Breast epithelium (tissue), 4 donors: Measurements from ENCODE around the gene RASGRF2. TPM values are rescaled to one million over a fixed set of nuclear protein-coding genes. Genes with fewer than 3 reads are reported as not detected.
"Not testable (repeated sequence)": the region's sequence is repeated elsewhere in the genome, so short reads cannot be mapped to it uniquely, and the experiment has no call there.

Experiments
- DNase-seq, 2 donors: peaks; one replicate each; pipeline ENCODE4 v3.0.0-alpha.2; 2019; ENCODE audit warnings: low spot score in 2 of 2
- H3K27ac ChIP-seq, 2 donors: fragments of 200-600 bp; sonication (generic) in 1 of 2; one replicate each; pipeline ENCODE4 v1.5.1; 2016 to 2019; ENCODE audit warnings: mild to moderate bottlenecking in 1 of 2
- H3K27me3 ChIP-seq, 2 donors: fragments of 200-600 bp; sonication (generic) in 1 of 2; one replicate each; pipeline versions ENCODE4 v1.5.1 to v1.6.0; 2017 to 2019; ENCODE audit warnings: control low read depth in 1 of 2, mild to moderate bottlenecking in 1 of 2
- H3K36me3 ChIP-seq: fragments of 200-600 bp; one replicate; pipeline ENCODE4 v1.5.1; 2019
- H3K4me1 ChIP-seq, 2 donors: fragments of 200-600 bp; sonication (generic); one replicate each; pipeline ENCODE4 v1.5.1; 2016 to 2019; ENCODE audit warnings: control low read depth in 1 of 2
- H3K4me3 ChIP-seq, 3 donors: fragments of 200-600 bp; sonication (generic); 1 replicate in 2 of 3; 2 replicates in 1 of 3; pipeline ENCODE4 v1.5.1; 2016 to 2019; ENCODE audit warnings: mild to moderate bottlenecking in 3 of 3, moderate library complexity in 2 of 3
- H3K9me3 ChIP-seq, 2 donors: fragments of 200-600 bp; sonication (generic) in 1 of 2; one replicate each; pipeline ENCODE4 v1.5.1; 2016 to 2019; ENCODE audit warnings: control low read depth in 1 of 2
- CTCF ChIP-seq, 3 donors: fragments of 450-650 bp; IDR thresholded peaks; one replicate each; pipeline ENCODE4 v1.5.1; 2016 to 2017; ENCODE audit warnings: antibody characterized with exemption in 3 of 3, mild to moderate bottlenecking in 3 of 3, moderate library complexity in 3 of 3
- POLR2A ChIP-seq: fragments of 450-650 bp; IDR thresholded peaks from one replicate; pipeline ENCODE4 v1.6.1; 2016; ENCODE audit warnings: antibody characterized with exemption, mild to moderate bottlenecking, moderate library complexity
- POLR2AphosphoS5 ChIP-seq, 3 donors: sonication (generic); formaldehyde crosslinking; IDR thresholded peaks; one replicate each; pipeline ENCODE4 v1.6.1; 2017; ENCODE audit warnings: antibody characterized with exemption in 3 of 3
- intact Hi-C: fragments of 100-400 bp; cut with DNase I; formaldehyde crosslinking; loops from one replicate; pipeline ENCODE4 v1.15.1; 2023; ENCODE audit warnings: low total_unique reads
- total RNA-seq, 3 donors: library from RNA; depleted of rRNA; stranded (reverse); fragments of >200 nt; gene quantifications; one replicate each; pipeline ENCODE4 v1.1.0, GENCODE V29; 2016

RASGRF2 gene
- total RNA-seq, 3 donors from 2014 or later, result 6.1 to 15.7 (median 11.1) TPM

- DNase-seq, result no peak
- no peak overlapping the region for H3K4me3 ChIP-seq
- H3K36me3 ChIP-seq, result no peaks in the 10 kb centered on the region
- intact Hi-C loops, result no loop called here
- H3K4me1 ChIP-seq, result no peaks in the 10 kb centered on the region
- no peaks in the 10 kb centered on the region for H3K27me3 ChIP-seq
- TF ChIP-seq POLR2A (no peak), CTCF (IDR thresholded peaks at IDR 0.05) (no peak), POLR2AphosphoS5 (IDR thresholded peaks at IDR 0.05) (no peak)
- H3K9me3 ChIP-seq, result no peaks in the 10 kb centered on the region
- H3K27ac ChIP-seq, result no peak overlapping the region
Observed at GRCh38 chr5:81044868-81045267, 84.7 kb downstream of the RASGRF2 start.

GRCh38 chr5:81045389-81045807 lies 85.2 kb downstream of the RASGRF2 start:
- Histone ChIP-seq H3K27ac (no peak overlapping the region), H3K4me1 (no peaks in the 10 kb centered on the region), H3K4me3 (no peak overlapping the region), H3K27me3 (no peaks in the 10 kb centered on the region), H3K36me3 (no peaks in the 10 kb centered on the region), H3K9me3 (no peaks in the 10 kb centered on the region)
- DNase-seq, result no peak
- TF ChIP-seq POLR2AphosphoS5 (IDR thresholded peaks at IDR 0.05) (no peak), CTCF (IDR thresholded peaks at IDR 0.05) (no peak), POLR2A (no peak)
- intact Hi-C loops, result no loop called here

GRCh38 chr5:81046041-81046440 lies 85.9 kb downstream of the RASGRF2 start:
- intact Hi-C loops, result no loop called here
- H3K27ac ChIP-seq, result no peak overlapping the region
- no peak overlapping the region for H3K4me3 ChIP-seq
- TF ChIP-seq POLR2AphosphoS5 (IDR thresholded peaks at IDR 0.05) (no peak), POLR2A (no peak), CTCF (IDR thresholded peaks at IDR 0.05) (no peak)
- no peaks in the 10 kb centered on the region for H3K4me1 ChIP-seq
- DNase-seq, result no peak
- H3K27me3 ChIP-seq, result no peaks in the 10 kb centered on the region
- no peaks in the 10 kb centered on the region for H3K36me3 ChIP-seq
- no peaks in the 10 kb centered on the region for H3K9me3 ChIP-seq

GRCh38 chr5:81052325-81052724 lies 92.2 kb downstream of the RASGRF2 start:
- intact Hi-C loops, result no loop called here
- peaks cover 0 to 5% of the 10 kb centered on the region in 2 donors for H3K9me3 ChIP-seq
- H3K4me3 ChIP-seq, result no peak overlapping the region
- no peaks in the 10 kb centered on the region for H3K27me3 ChIP-seq
- TF ChIP-seq CTCF (IDR thresholded peaks at IDR 0.05) (no peak), POLR2AphosphoS5 (IDR thresholded peaks at IDR 0.05) (no peak), POLR2A (no peak)
- H3K36me3 ChIP-seq, result no peaks in the 10 kb centered on the region
- H3K27ac ChIP-seq, result no peak overlapping the region
- H3K4me1 ChIP-seq, result no peaks in the 10 kb centered on the region
- DNase-seq, result no peak

- H3K4me3 ChIP-seq, intact Hi-C loops, H3K27ac ChIP-seq, H3K4me1 ChIP-seq, H3K36me3 ChIP-seq, DNase-seq, H3K27me3 ChIP-seq, H3K9me3 ChIP-seq: not testable (repeated sequence)
Observed at GRCh38 chr5:81053282-81053681, 93.1 kb downstream of the RASGRF2 start.

- Histone ChIP-seq H3K9me3 (no peaks in the 10 kb centered on the region), H3K36me3 (no peaks in the 10 kb centered on the region), H3K4me3 (no peak overlapping the region), H3K27me3 (no peaks in the 10 kb centered on the region), H3K27ac (no peak overlapping the region), H3K4me1 (no peaks in the 10 kb centered on the region)
- intact Hi-C loops, result no loop called here
- no peak for DNase-seq
- TF ChIP-seq POLR2A (no peak), POLR2AphosphoS5 (IDR thresholded peaks at IDR 0.05) (no peak), CTCF (IDR thresholded peaks at IDR 0.05) (no peak)
Observed at GRCh38 chr5:81058121-81058520, 98.0 kb downstream of the RASGRF2 start.
